NCI-H1930 (cell line): ENCODE data around the gene STAP1.
"Not testable (repeated sequence)": the region's sequence is repeated elsewhere in the genome, so short reads cannot be mapped to it uniquely, and the experiment has no call there.

Source experiments
- DNase-seq, 2 experiments: peaks; one replicate each; lab custom pipeline; 2025; lab: John Stamatoyannopoulos, UW

The STAP1 gene, protein sequence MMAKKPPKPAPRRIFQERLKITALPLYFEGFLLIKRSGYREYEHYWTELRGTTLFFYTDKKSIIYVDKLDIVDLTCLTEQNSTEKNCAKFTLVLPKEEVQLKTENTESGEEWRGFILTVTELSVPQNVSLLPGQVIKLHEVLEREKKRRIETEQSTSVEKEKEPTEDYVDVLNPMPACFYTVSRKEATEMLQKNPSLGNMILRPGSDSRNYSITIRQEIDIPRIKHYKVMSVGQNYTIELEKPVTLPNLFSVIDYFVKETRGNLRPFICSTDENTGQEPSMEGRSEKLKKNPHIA

DNA sequence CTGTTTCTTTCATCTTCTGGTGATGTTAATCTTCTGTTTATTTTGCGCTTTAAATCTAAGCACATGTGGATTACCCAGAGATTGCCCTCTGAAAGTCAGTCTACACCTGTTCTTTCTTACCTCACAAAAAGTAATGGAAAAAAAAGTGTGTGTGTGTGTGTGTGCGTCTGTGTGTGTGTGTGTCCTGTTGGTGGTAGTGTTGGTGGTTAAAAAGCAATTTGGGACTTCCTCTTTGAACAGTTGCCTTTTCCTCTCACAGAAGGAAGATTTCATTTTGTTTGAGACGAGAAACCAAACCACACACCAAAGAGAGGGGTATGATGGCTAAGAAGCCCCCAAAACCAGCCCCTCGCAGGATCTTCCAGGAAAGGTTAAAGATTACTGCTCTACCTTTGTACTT lies at the start of gene STAP1:
Gene STAP1 (plus strand): TSS at position 235 of the 400 bp plus-strand sequence. CDS start 83 bp downstream, at position 318.
- DNase-seq: no peak

DNA sequence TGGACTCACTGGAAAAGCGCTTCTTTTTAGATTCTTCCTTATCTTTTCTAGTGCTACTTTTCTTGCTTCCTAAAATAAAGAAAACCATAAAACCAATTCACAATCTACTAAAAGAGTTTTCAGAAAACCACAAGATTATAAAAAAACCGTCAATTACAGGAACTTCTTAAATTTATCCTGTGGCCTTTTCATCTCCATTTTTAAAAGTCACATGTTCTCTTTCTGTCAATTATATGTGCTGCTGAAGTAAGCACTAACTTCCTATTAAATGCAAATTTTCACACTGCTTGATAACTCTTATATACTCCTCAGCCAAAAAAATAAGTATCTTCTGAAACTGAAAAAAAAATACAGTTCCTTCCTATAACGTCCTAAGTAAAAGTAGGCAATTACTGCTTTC lies 46.0 kb upstream of the STAP1 start:
- DNase-seq: no peak

DNA sequence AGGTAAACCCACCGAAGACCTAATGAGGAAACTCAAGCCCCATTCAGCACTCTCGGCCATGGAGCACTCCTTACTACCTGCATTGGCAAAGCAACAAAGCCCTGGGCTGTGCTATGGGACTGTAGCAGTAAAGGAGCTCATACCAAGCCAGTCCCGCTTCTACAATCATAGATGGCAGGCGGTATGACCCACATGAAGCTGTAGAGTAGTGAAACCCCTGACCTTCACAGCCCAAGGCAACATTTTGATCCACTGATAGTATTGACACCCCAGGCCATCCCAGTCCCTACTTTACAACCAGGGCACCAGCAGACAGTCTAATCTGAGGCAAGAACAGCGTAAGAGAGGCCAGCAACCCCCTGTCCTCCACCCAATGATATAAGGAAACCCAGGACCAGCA lies 38.4 kb upstream of the STAP1 start:
- DNase-seq: no peak

DNA sequence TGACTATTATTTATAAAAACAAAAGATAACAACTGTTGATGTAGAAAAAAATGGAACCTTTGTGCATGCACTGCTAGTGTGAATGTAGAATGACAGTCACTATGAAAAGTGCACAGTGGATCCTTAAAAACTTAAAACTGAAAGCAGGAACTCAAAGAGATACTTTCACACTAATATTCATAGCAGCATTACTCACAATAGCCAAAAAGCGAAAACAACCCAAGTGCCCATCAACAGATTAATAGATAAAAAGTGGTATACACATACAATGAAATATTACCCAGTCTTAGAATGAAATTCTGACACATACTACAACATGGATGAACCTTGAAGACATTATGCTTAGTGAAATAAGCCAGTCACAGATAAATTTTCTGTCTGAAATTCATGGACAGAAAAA lies 37.0 kb upstream of the STAP1 start:
- no peak for DNase-seq

DNA sequence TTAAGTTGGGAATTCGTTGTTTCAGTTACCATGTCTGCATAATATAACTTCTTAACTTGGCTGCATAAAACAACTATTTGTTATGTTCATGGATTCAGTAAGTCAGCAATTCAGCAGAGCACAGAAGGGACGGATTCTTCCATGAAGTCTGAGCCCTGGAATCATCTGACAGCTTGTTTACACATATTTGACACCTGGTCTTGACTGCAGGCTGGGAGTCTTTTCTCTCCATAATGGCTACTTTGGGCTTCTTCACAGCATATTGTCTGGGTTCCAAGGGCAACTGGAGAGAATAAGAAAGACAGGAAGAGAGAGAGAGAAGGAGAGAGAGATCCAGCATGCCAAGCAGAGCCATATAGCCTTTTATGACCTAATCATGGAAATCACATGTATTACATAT lies 36.3 kb upstream of the STAP1 start:
- no peak for DNase-seq

DNA sequence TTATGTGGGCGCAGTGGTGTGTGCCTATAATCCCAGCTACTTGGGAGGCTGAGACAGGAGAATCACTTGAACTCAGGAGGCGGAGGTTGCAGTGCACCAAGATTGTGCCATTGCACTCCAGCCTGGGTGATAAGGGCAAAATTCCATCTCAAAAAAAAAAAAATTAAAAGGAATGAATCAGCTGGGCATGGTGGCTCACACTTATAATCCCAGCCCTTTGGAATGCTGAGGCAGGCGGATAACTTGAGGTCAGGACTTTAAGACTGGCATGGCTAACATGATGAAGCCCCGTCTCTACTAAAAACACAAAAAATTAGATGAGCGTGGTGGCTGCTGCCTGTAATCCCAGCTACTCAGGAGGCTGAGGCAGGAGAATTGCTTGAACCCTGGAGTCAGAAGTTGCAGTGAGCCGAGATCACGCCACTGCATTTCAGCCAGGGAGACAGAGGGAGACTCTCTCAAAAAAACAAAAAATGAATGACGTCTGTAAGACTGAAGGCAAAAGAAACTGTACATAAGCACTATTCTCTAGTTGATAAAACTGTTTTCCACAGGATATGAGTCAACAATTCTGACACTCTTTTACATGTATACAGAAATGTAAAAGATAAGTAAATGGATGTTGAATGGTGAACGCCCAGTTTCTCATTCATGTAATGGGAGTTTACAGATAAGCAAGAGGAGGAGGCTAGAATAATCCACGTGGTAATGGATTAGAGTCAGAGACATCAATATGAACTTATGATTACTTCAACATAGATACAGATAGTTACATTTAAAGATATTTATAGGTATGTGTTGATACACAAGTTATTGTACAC lies 35.5 kb upstream of the STAP1 start:
- DNase-seq: no peak

DNA sequence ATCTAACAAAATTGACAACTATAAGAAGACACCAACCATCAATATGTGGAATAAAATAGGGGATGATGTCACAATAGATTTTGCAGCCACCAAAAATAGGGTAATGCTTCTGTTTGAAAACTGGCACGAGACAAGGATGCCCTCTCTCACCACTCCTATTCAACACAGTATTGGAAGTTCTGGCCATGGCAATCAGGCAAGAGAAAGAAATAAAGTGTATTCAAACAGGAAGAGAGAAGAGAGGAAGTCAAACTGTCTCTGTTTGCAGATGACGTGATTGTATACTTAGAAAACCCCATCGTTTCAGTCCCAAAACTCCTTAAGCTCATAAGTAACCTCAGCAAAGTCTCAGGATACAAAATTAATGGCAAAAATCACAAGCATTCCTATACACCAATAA lies 34.4 kb upstream of the STAP1 start:
- DNase-seq: not testable (repeated sequence)

DNA sequence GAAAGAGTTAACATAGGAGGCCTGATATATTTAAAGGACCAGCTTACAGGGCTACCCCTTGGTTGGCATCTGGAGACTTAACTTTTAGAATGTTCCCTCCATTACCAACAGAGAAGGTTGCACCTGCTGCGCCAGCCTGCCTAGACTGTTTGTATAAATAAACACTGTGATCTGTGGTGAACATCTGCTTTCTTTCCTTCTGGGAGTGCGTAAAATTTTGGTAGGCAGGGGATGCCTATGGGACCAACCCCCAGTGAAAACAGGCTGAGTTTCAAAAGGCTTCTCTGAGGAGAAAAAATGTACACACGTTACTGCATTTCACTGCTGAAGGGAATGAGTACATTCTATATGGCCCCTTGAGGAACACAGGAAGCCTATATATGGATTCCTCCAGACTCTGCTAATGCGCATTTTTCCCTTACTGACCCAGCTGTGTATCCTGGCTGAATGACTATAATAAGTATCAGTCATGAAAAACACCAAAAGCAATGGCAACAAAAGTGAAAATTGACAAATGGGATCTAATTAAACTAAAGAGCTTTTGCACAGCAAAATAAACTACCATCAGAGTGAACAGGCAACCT lies 27.1 kb upstream of the STAP1 start:
- no peak for DNase-seq

DNA sequence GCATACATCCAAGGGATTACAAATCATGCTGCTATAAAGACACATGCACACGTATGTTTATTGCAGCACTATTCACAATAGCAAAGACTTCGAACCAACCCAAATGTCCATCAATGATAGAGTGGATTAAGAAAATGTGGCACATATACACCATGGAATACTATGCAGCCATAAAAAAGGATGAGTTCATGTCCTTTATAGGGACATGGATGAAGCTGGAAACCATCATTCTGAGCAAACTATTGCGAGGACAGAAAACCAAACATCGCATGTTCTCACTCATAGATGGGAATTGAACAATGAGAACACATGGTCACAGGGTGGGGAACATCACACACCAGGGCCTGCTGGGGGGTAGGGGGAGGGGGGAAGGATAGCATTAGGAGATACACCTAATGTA lies 26.1 kb upstream of the STAP1 start:
- DNase-seq: not testable (repeated sequence)

DNA sequence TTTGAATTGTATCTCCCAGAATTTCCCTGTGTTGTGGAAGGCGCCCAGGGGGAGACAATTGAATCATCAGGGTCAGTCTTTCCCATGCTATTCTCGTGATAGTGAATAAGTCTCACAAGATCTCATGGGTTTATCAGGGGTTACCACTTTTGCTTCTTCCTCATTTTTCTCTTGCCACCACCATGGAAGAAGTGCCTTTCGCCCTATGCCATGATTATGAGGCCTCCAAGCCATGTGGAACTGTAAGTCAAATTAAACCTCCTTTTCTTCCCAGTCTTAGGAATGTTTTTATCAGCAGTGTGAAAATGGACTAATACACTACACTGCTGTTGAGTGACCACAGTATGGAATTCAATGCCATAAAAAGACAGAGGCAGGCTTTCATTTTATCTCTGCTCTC lies 25.4 kb upstream of the STAP1 start:
- no peak for DNase-seq

DNA sequence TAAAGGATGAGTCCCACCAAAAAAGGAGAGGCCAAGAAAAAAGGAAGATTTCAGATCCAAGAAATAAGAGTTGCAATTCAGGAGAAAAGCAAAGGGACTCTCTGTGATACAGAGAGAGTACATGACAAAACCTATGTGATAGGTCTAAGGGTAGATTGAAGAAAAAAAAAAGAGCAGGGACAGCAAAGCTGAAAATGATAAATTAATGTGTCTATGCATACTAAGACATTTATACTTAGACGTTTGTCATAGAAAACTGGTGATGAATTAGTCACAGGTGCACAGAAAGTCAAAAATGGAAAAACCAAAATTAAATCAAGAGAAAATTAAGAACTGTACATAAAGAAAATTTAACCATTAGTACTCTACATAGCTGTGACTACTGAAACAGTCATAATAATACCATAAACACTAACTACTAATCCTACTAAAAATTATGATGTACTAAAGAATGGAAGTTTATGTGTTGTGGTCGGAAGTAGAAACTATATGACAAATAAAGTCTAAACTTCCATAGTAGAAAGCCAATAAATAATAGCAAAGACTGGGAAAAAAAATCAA lies 23.2 kb upstream of the STAP1 start:
- no peak for DNase-seq

DNA sequence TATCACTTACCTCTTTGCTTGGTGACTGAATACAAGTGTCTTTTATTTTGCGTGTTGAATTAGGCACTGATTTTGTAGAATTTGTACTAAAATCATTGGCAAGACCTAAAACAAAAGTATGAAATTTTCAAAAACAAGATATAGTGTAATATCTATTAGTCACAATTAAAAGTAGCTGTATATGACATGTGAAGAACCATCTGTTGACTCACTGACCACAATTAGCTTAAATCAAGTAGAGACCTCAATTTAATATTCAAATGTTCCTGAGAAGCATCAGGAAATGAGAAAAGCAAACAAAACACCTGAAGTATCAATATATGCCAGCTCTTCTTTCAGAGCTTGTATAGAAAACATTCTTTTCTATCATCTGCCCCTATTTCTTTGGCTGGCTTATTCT lies 18.7 kb upstream of the STAP1 start:
- no peak for DNase-seq

DNA sequence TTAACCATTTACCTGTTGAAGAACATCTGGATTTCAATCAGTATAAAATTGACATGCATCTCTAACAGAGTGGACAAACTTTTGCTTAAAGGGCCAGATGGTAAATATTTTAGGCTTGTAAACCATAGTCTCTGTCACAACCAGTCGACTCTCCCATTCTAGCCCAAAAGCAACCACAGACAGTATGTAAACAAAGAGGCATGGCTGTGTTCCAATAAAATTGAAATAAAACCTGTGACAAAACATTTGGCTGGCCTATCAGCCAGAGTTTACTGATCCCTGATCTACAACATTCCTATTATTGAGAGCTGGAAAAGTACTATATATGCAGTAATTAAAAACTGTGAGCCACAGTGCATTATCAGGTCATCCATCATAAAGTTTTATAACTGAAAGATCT lies 16.5 kb upstream of the STAP1 start:
- DNase-seq: no peak

DNA sequence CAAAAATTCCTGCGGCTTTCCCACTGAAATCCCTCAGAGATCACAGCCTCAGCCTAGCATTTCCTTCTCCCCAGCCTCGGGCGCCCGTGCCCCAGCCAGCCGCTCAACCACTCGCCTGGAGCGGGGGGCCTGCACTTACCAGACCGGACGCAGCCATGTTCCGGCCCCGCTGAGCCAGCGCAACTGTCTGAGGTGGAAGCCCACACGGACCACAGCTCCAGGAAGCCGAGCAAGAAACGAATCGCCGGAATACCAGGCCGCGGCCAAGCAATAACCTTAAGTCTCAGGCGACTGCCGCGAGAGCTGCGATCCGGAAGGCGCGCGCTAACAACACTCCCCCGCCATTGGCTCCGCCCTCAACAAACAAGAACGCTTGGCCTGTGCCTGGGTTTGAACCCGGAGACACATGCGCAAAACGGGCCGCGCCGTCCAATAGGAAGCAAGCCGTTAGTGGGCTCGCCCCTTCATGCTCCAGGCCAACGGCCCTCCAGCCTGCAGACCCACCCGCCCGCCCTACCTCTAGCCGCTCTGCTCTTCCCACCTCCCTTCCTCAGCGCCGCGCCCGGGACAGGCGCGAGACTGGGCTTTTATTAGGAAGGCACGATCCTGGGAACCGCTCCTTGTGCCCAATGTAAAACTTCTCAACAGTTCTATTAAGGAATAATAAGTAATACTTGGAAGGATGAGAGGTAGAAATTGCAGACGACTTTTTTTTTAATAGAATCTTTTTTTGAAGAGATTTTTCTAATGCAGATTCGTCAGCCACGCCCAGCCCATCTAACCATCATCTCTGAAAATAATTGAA lies 13.1 kb upstream of the STAP1 start, which contains the start of gene CENPC:
Gene CENPC (minus strand): TSS at position 305 of the 805 bp plus-strand sequence. CDS start 148 bp downstream, at position 157.
- peak; percentile 89 to 93 for DNase-seq

DNA sequence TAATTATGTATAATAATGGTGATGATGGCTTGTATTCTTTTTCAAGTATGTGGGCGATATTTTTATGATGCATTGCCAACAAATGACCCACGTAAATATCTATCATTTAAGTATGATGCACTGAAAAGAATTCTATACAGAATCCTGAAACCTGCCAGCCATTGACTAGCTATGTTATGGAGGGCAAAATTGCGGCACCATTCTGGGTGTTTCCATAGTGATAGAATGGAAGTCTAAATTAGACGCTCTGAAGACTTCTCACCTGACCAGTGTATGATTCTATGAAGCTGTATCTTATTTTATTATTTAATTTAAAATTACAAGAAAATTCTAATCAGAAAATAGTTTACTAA lies 12.5 kb upstream of the STAP1 start:
- DNase-seq: no peak

DNA sequence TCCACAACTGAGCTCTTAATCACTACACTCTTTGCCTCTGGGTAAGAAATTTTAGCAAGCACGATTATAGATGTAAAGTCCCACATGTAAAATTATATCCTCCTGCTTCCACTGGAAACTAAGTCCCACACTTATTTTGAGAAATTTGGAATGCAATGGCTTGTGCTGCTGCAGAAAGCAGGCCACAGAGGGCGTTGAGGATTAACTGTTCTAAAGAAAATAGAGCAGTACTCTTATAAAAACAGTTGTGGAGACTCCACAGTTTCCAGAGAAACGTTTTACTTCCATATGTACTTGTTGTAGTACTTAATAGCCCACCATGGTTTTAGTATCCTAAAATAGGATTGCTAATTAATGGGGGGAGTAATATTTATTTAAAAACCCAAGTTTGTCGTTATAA lies 11.6 kb upstream of the STAP1 start:
- no peak for DNase-seq

DNA sequence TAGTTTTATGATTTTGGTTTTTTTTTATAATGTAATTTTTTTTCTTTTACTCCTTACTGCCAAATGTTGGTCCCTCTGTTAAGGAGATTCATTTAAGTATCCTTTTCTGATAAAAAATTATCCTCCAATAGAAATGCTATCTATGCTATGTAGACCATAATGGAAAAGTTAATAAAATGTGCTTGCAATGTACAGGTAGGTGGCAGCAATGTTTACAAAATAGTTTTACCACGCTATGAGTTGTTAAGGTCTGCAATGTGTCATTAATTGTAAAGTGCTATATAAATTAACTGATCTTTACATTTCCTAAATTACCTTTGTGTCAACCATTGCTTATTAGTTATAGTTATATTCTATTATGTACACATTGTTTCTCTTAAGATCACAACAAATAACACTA lies 9.4 kb upstream of the STAP1 start:
- DNase-seq: no peak

DNA sequence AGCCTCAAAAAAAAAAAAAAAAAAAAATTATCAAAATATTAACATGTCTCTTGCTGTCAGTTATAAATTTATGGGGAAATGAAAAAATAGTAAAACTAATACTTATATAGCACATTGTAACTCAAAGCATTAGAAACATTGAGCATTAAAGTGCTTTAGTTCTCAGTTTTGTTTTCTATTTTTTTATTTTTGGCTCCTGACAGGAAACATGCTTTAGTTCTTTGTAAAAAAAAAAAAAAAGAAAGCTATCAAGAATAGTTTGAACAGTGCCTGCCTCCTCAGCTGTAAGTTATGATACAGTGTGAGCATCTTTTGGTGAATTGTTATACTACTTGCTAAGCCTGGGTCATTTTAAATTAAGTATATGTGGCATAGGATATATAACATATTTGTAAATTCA lies 8.1 kb upstream of the STAP1 start:
- no peak for DNase-seq

DNA sequence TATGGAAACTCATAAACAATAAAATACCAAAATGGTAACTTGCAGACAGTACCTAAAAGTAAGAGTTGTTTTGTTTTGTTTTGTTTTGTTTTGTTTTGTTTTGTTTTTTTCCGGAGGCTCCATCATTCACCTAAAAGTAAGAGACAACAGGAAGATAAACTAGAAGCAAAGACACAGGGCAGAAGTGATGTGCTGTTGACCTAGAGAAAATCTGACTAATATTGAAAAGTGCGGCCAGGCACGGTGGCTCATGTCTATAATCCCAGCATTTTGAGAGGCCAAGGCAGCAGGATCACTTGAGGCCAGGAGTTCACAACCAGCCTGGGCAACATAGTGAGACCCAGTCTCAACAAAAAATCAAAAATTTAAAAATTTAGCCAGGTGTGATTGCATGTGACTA lies 7.7 kb upstream of the STAP1 start:
- DNase-seq: no peak

DNA sequence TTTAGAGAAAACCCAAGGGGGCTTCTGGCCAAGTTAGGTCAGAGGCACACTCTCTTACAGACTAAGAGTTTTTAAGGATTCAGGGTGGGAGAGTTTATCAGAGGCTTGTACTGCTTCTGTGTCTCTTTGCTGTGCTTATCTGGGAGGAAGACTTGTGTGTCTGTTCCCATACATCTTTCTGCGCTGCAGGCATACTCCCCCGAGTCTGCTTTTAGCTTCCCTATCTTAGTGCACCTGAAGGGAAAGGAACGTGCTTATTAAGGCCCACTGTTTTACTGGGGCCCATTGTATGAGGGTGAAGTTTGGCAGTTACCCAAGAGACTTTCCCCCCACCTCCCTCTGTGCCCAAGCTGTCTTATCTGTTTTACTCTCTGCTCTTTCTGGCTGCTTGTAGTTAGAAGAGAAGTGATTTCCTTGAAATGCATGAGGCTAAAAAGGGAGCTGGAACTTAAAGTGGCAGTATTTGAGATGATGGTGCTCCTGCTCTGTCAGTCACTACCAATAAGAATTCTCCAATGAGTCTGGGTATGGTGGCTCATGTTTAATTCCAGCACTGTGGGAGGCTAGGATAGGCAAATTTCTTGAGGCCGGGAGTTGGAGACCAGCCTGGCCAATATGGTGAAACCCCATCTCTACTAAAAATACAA lies 6.3 kb upstream of the STAP1 start:
- DNase-seq: not testable (repeated sequence)

DNA sequence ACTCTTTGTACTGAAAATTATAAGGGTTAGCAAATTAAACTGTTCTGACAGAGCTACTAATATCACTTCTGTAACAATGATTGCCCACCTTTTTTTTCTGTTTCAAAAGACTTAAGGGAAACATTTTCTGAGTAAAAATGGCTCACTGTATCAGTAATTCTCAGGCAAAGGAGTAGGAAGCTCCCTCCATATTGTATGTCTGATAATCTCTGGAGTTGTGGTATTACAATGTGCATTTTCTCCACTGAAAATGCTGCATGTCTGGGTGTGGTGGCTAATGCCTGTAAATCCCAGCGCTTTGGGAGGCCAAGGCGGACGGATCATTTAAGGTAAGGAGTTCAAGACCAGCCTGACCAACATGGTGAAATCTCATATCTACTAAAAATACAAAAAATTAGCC lies 4.4 kb upstream of the STAP1 start:
- no peak for DNase-seq
